NCI-H2227 treated with DMSO at 0.1 percent for 48 hours (cell line): ENCODE measurements around the gene UBE2E2.

Source experiments
- DNase-seq: peaks from one replicate; lab custom pipeline; 2025; lab: John Stamatoyannopoulos, UW

Gene UBE2E2

GRCh38 chr3:23390989-23391553 lies 187.9 kb downstream of the UBE2E2 start:
- DNase-seq = no peak

- DNase-seq = no peak
Observed at GRCh38 chr3:23395115-23395514, 192.0 kb downstream of the UBE2E2 start.

GRCh38 chr3:23396746-23397145 lies 193.6 kb downstream of the UBE2E2 start:
- peak; percentile 9 for DNase-seq

GRCh38 chr3:23399221-23399620 lies 196.1 kb downstream of the UBE2E2 start:
- no peak for DNase-seq

- DNase-seq = no peak
Observed at GRCh38 chr3:23402728-23403492, 199.8 kb downstream of the UBE2E2 start.

- DNase-seq = no peak
Observed at GRCh38 chr3:23404246-23404645, 201.1 kb downstream of the UBE2E2 start.

- no peak for DNase-seq
Observed at GRCh38 chr3:23405081-23405480, 202.0 kb downstream of the UBE2E2 start.

GRCh38 chr3:23406601-23407000 lies 203.5 kb downstream of the UBE2E2 start:
- DNase-seq = no peak

- DNase-seq = no peak
Observed at GRCh38 chr3:23418026-23418425, 214.9 kb downstream of the UBE2E2 start.

- no peak for DNase-seq
Observed at GRCh38 chr3:23421811-23422516, 218.8 kb downstream of the UBE2E2 start.

- DNase-seq = no peak
Observed at GRCh38 chr3:23422517-23422851, 219.4 kb downstream of the UBE2E2 start.

GRCh38 chr3:23425410-23425809 lies 222.3 kb downstream of the UBE2E2 start:
- DNase-seq = no peak

GRCh38 chr3:23430781-23431398 lies 227.8 kb downstream of the UBE2E2 start:
- DNase-seq = no peak

- DNase-seq = no peak
Observed at GRCh38 chr3:23431764-23432163, 228.6 kb downstream of the UBE2E2 start.

- DNase-seq = no peak
Observed at GRCh38 chr3:23435318-23435717, 232.2 kb downstream of the UBE2E2 start.

- no peak for DNase-seq
Observed at GRCh38 chr3:23435904-23436303, 232.8 kb downstream of the UBE2E2 start.

GRCh38 chr3:23437484-23438145 lies 234.5 kb downstream of the UBE2E2 start:
- no peak for DNase-seq

- no peak for DNase-seq
Observed at GRCh38 chr3:23438657-23439056, 235.5 kb downstream of the UBE2E2 start.

- no peak for DNase-seq
Observed at GRCh38 chr3:23439080-23439479, 236.0 kb downstream of the UBE2E2 start.

GRCh38 chr3:23440416-23441294 lies 237.5 kb downstream of the UBE2E2 start:
- DNase-seq = no peak
